ENCODE data around the gene GMEB2.

The GMEB2 gene

DNA sequence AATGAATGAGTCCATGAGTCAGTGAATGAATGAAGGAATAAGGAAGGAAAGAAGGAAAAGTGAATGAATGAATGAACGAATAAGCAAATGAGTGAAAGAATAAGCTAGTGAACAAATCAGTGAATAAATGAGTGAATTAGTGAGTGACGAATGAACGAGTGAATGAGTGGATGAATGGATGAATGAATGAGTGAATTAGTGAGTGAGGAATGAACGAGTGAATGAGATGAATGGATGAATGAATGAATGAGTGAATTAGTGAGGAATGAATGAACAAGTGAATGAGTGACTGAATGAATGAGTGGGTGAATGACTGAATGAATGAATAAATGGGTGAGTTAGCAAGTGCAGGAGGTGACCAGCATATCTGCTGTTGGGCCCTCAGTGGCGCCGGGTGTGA, 83.2 kb downstream of the GMEB2 start:
- Histone ChIP-seq H2BK12ac (ENCODE audit: low read length in 2 of 2) (no peak overlapping the region), H3K27me3 (ENCODE audit: control insufficient read depth in 1 of 2, insufficient read depth in 1 of 2, low read length in 2 of 2) (peaks cover 9 to 82% of the 10 kb centered on the region in 2 experiments), H2BK15ac (ENCODE audit: low read depth, poor library complexity, severe bottlenecking) (no peak overlapping the region), H3K4me1 (ENCODE audit: control insufficient read depth, insufficient read depth, low read depth, low read length) (peaks cover 26% of the 10 kb centered on the region), H2BK5ac (ENCODE audit: low read depth, low read length, poor library complexity, severe bottlenecking) (no peak overlapping the region), H2BK120ac (ENCODE audit: low read depth, low read length) (no peak overlapping the region), H3K9ac (ENCODE audit: low read length) (no peak overlapping the region), H3K4me3 (ENCODE audit: insufficient read depth in 1 of 2, low read depth in 1 of 2, low read length in 2 of 2) (no peak overlapping the region), H2AK5ac (ENCODE audit: low read length, severe bottlenecking) (no peak overlapping the region), H3K23ac (ENCODE audit: low read length in 2 of 2) (no peak overlapping the region), H3K4me2 (ENCODE audit: low read length, poor library complexity, severe bottlenecking) (no peak overlapping the region), H3K79me1 (replicated peaks; ENCODE audit: low read length, poor library complexity, severe bottlenecking) (no peaks in the 10 kb centered on the region), H3K18ac (ENCODE audit: low read depth in 1 of 2, low read length in 2 of 2) (no peak overlapping the region), H4K8ac (ENCODE audit: low read length) (no peak overlapping the region), H3K14ac (ENCODE audit: low read length in 2 of 2) (no peak overlapping the region), H4K91ac (ENCODE audit: low read length) (no peak overlapping the region), H3K36me3 (ENCODE audit: control insufficient read depth in 1 of 2, insufficient read depth in 2 of 2, low read depth in 1 of 2, low read length in 2 of 2) (no peaks in the 10 kb centered on the region), H2AFZ (ENCODE audit: low read depth, low read length) (no peak overlapping the region), H3K9me3 (ENCODE audit: control insufficient read depth, low read length) (no peaks in the 10 kb centered on the region), H3K27ac (ENCODE audit: low read length, poor library complexity, severe bottlenecking) (no peak overlapping the region), H3K4ac (ENCODE audit: low read depth in 1 of 2, low read length in 2 of 2) (no peak overlapping the region)
- DNase-seq: no peak
- 88% methylated on average over 6 of the region's 6 CpGs for WGBS

DNA sequence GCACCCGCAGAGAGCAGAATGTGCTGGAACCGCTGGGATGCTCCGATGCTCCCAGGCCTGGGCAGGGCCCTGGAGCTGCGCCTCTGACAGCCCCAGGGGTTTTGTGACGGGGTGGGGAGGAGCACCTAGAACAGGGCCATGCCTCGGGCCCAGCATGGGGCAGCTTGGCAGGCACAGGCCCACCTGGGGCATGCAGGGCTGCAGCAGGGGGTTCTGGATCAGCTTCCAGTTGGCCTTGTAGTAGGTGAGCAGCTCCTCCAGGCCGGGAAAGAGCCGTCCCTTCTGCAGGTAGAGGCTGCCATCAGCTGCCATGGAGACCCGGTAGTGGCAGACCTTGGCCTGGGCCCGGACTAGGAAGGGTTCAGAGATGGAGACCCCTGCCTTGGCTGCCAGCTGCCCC, 83.8 kb downstream of the GMEB2 start:
- Histone ChIP-seq H2AK5ac (ENCODE audit: low read length, severe bottlenecking) (no peak overlapping the region), H3K4me2 (ENCODE audit: low read length, poor library complexity, severe bottlenecking) (no peak overlapping the region), H2BK12ac (ENCODE audit: low read length in 2 of 2) (no peak overlapping the region), H2BK5ac (ENCODE audit: low read depth, low read length, poor library complexity, severe bottlenecking) (no peak overlapping the region), H3K9me3 (ENCODE audit: control insufficient read depth, low read length) (no peaks in the 10 kb centered on the region), H3K4me1 (ENCODE audit: control insufficient read depth, insufficient read depth, low read depth, low read length) (peaks cover 31% of the 10 kb centered on the region), H3K36me3 (ENCODE audit: control insufficient read depth in 1 of 2, insufficient read depth in 2 of 2, low read depth in 1 of 2, low read length in 2 of 2) (no peaks in the 10 kb centered on the region), H3K14ac (ENCODE audit: low read length in 2 of 2) (no peak overlapping the region), H3K27ac (ENCODE audit: low read length, poor library complexity, severe bottlenecking) (no peak overlapping the region), H3K18ac (ENCODE audit: low read depth in 1 of 2, low read length in 2 of 2) (no peak overlapping the region), H2BK15ac (ENCODE audit: low read depth, poor library complexity, severe bottlenecking) (no peak overlapping the region), H2AFZ (ENCODE audit: low read depth, low read length) (no peak overlapping the region), H2BK120ac (ENCODE audit: low read depth, low read length) (no peak overlapping the region), H3K27me3 (ENCODE audit: control insufficient read depth in 1 of 2, insufficient read depth in 1 of 2, low read length in 2 of 2) (peaks cover 3 to 76% of the 10 kb centered on the region in 2 experiments), H4K91ac (ENCODE audit: low read length) (no peak overlapping the region), H4K8ac (ENCODE audit: low read length) (peak overlapping the region; percentile 45), H3K9ac (ENCODE audit: low read length) (no peak overlapping the region), H3K4me3 (ENCODE audit: insufficient read depth in 1 of 2, low read depth in 1 of 2, low read length in 2 of 2) (no peak overlapping the region), H3K79me1 (replicated peaks; ENCODE audit: low read length, poor library complexity, severe bottlenecking) (no peaks in the 10 kb centered on the region), H3K4ac (ENCODE audit: low read depth in 1 of 2, low read length in 2 of 2) (no peak overlapping the region), H3K23ac (ENCODE audit: low read length in 2 of 2) (no peak overlapping the region)
- 85% methylated on average over 10 of the region's 10 CpGs for WGBS
- no peak for DNase-seq

- no peak overlapping the region for H2BK120ac ChIP-seq (ENCODE audit: low read depth, low read length)
- no peak overlapping the region for H3K14ac ChIP-seq (ENCODE audit: low read length in 2 of 2)
- H3K27ac ChIP-seq (ENCODE audit: low read length, poor library complexity, severe bottlenecking): no peak overlapping the region
- H2AK5ac ChIP-seq (ENCODE audit: low read length, severe bottlenecking): no peak overlapping the region
- H3K9ac ChIP-seq (ENCODE audit: low read length): no peak overlapping the region
- H3K4me2 ChIP-seq (ENCODE audit: low read length, poor library complexity, severe bottlenecking): no peak overlapping the region
- no peak for DNase-seq
- H2BK5ac ChIP-seq (ENCODE audit: low read depth, low read length, poor library complexity, severe bottlenecking): no peak overlapping the region
- no peaks in the 10 kb centered on the region for H3K79me1 ChIP-seq (replicated peaks; ENCODE audit: low read length, poor library complexity, severe bottlenecking)
- H3K4ac ChIP-seq (ENCODE audit: low read depth in 1 of 2, low read length in 2 of 2): no peak overlapping the region
- H2BK12ac ChIP-seq (ENCODE audit: low read length in 2 of 2): no peak overlapping the region
- H3K4me3 ChIP-seq (ENCODE audit: insufficient read depth in 1 of 2, low read depth in 1 of 2, low read length in 2 of 2): no peak overlapping the region
- peak overlapping the region; percentile 3 for H2BK15ac ChIP-seq (ENCODE audit: low read depth, poor library complexity, severe bottlenecking)
- H4K91ac ChIP-seq (ENCODE audit: low read length): no peak overlapping the region
- 93% methylated on average over 10 of the region's 10 CpGs for WGBS
- H3K18ac ChIP-seq (ENCODE audit: low read depth in 1 of 2, low read length in 2 of 2): no peak overlapping the region
- H3K4me1 ChIP-seq (ENCODE audit: control insufficient read depth, insufficient read depth, low read depth, low read length): peaks cover 32% of the 10 kb centered on the region
- H4K8ac ChIP-seq (ENCODE audit: low read length): no peak overlapping the region
- H3K27me3 ChIP-seq (ENCODE audit: control insufficient read depth in 1 of 2, insufficient read depth in 1 of 2, low read length in 2 of 2): peaks cover 0 to 71% of the 10 kb centered on the region in 2 experiments
- no peak overlapping the region for H3K23ac ChIP-seq (ENCODE audit: low read length in 2 of 2)
- no peaks in the 10 kb centered on the region for H3K36me3 ChIP-seq (ENCODE audit: control insufficient read depth in 1 of 2, insufficient read depth in 2 of 2, low read depth in 1 of 2, low read length in 2 of 2)
- H3K9me3 ChIP-seq (ENCODE audit: control insufficient read depth, low read length): no peaks in the 10 kb centered on the region
- no peak overlapping the region for H2AFZ ChIP-seq (ENCODE audit: low read depth, low read length)
Observed at GRCh38 chr20:63542696-63543095, 84.2 kb downstream of the GMEB2 start.

- Histone ChIP-seq H2AK5ac (ENCODE audit: low read length, severe bottlenecking) (no peak overlapping the region), H3K23ac (ENCODE audit: low read length in 2 of 2) (no peak overlapping the region), H2BK15ac (ENCODE audit: low read depth, poor library complexity, severe bottlenecking) (no peak overlapping the region), H3K36me3 (ENCODE audit: control insufficient read depth in 1 of 2, insufficient read depth in 2 of 2, low read depth in 1 of 2, low read length in 2 of 2) (no peaks in the 10 kb centered on the region), H3K18ac (ENCODE audit: low read depth in 1 of 2, low read length in 2 of 2) (no peak overlapping the region), H3K4me2 (ENCODE audit: low read length, poor library complexity, severe bottlenecking) (no peak overlapping the region), H3K79me1 (replicated peaks; ENCODE audit: low read length, poor library complexity, severe bottlenecking) (no peaks in the 10 kb centered on the region), H3K9me3 (ENCODE audit: control insufficient read depth, low read length) (no peaks in the 10 kb centered on the region), H3K4ac (ENCODE audit: low read depth in 1 of 2, low read length in 2 of 2) (no peak overlapping the region), H3K27me3 (ENCODE audit: control insufficient read depth in 1 of 2, insufficient read depth in 1 of 2, low read length in 2 of 2) (peaks cover 0 to 67% of the 10 kb centered on the region in 2 experiments), H4K8ac (ENCODE audit: low read length) (no peak overlapping the region), H3K4me3 (ENCODE audit: insufficient read depth in 1 of 2, low read depth in 1 of 2, low read length in 2 of 2) (no peak overlapping the region), H2AFZ (ENCODE audit: low read depth, low read length) (no peak overlapping the region), H2BK5ac (ENCODE audit: low read depth, low read length, poor library complexity, severe bottlenecking) (no peak overlapping the region), H3K27ac (ENCODE audit: low read length, poor library complexity, severe bottlenecking) (no peak overlapping the region), H3K9ac (ENCODE audit: low read length) (no peak overlapping the region), H3K4me1 (ENCODE audit: control insufficient read depth, insufficient read depth, low read depth, low read length) (peaks cover 34% of the 10 kb centered on the region), H3K14ac (ENCODE audit: low read length in 2 of 2) (no peak overlapping the region), H2BK12ac (ENCODE audit: low read length in 2 of 2) (no peak overlapping the region), H2BK120ac (ENCODE audit: low read depth, low read length) (no peak overlapping the region), H4K91ac (ENCODE audit: low read length) (no peak overlapping the region)
- no peak for DNase-seq
- WGBS: 90% methylated on average over 36 of the region's 36 CpGs
Observed at GRCh38 chr20:63542031-63542559, 84.8 kb downstream of the GMEB2 start.
